ENCODE results near the gene ATP23.

The ATP23 gene

GRCh38 chr12:57958061-57958657, 16.8 kb downstream of the ATP23 start:
- no peak for DNase-seq
- in situ Hi-C loops (cut with MboI; ENCODE audit: low pct_unique_long_range_greater_than_20kb, low sequenced_read_pairs), result no loop called here

- DNase-seq, result no peak
- in situ Hi-C loops (cut with MboI; ENCODE audit: low pct_unique_long_range_greater_than_20kb, low sequenced_read_pairs), result no loop called here
These were observed 23.1 kb downstream of the ATP23 start for GRCh38 chr12:57964421-57964820.

GRCh38 chr12:57965766-57966165, 24.4 kb downstream of the ATP23 start:
- in situ Hi-C loops (cut with MboI; ENCODE audit: low pct_unique_long_range_greater_than_20kb, low sequenced_read_pairs), result no loop called here
- no peak for DNase-seq

GRCh38 chr12:57966536-57966935, 25.2 kb downstream of the ATP23 start:
- no peak for DNase-seq
- in situ Hi-C loops (cut with MboI; ENCODE audit: low pct_unique_long_range_greater_than_20kb, low sequenced_read_pairs), result no loop called here

- in situ Hi-C loops (cut with MboI; ENCODE audit: low pct_unique_long_range_greater_than_20kb, low sequenced_read_pairs), result no loop called here
- DNase-seq, result peak; percentile 63
These were observed 41.9 kb downstream of the ATP23 start for GRCh38 chr12:57983146-57983857.

GRCh38 chr12:57983858-57984505, 42.6 kb downstream of the ATP23 start:
- in situ Hi-C loops (cut with MboI; ENCODE audit: low pct_unique_long_range_greater_than_20kb, low sequenced_read_pairs), result no loop called here
- DNase-seq, result no peak

GRCh38 chr12:57984629-57985151, 43.3 kb downstream of the ATP23 start:
- no peak for DNase-seq
- in situ Hi-C loops (cut with MboI; ENCODE audit: low pct_unique_long_range_greater_than_20kb, low sequenced_read_pairs), result no loop called here

GRCh38 chr12:57985685-57986084, 44.3 kb downstream of the ATP23 start:
- in situ Hi-C loops (cut with MboI; ENCODE audit: low pct_unique_long_range_greater_than_20kb, low sequenced_read_pairs), result no loop called here
- DNase-seq, result no peak

GRCh38 chr12:57989838-57990237, 48.5 kb downstream of the ATP23 start:
- DNase-seq, result no peak
- in situ Hi-C loops (cut with MboI; ENCODE audit: low pct_unique_long_range_greater_than_20kb, low sequenced_read_pairs), result no loop called here

- DNase-seq, result no peak
- in situ Hi-C loops (cut with MboI; ENCODE audit: low pct_unique_long_range_greater_than_20kb, low sequenced_read_pairs), result no loop called here
These were observed 49.0 kb downstream of the ATP23 start for GRCh38 chr12:57990241-57990883.

- in situ Hi-C loops (cut with MboI; ENCODE audit: low pct_unique_long_range_greater_than_20kb, low sequenced_read_pairs), result no loop called here
- no peak for DNase-seq
These were observed 50.6 kb downstream of the ATP23 start for GRCh38 chr12:57992001-57992400.

GRCh38 chr12:57993030-57993429, 51.7 kb downstream of the ATP23 start:
- in situ Hi-C loops (cut with MboI; ENCODE audit: low pct_unique_long_range_greater_than_20kb, low sequenced_read_pairs), result no loop called here
- no peak for DNase-seq

GRCh38 chr12:57993834-57994233, 52.5 kb downstream of the ATP23 start:
- DNase-seq, result no peak

GRCh38 chr12:57996520-57996919, 55.2 kb downstream of the ATP23 start:
- in situ Hi-C loops (cut with MboI; ENCODE audit: low pct_unique_long_range_greater_than_20kb, low sequenced_read_pairs), result no loop called here
- no peak for DNase-seq

More at GRCh38 chr12:57993834-57994233, 52.5 kb downstream of the ATP23 start:
- in situ Hi-C loops (cut with MboI; ENCODE audit: low pct_unique_long_range_greater_than_20kb, low sequenced_read_pairs), result no loop called here

GRCh38 chr12:57998251-57998650, 56.9 kb downstream of the ATP23 start:
- DNase-seq, result no peak
- in situ Hi-C loops (cut with MboI; ENCODE audit: low pct_unique_long_range_greater_than_20kb, low sequenced_read_pairs), result no loop called here

GRCh38 chr12:58000499-58000898, 59.1 kb downstream of the ATP23 start:
- in situ Hi-C loops (cut with MboI; ENCODE audit: low pct_unique_long_range_greater_than_20kb, low sequenced_read_pairs), result no loop called here
- DNase-seq, result no peak

GRCh38 chr12:58007875-58008274, 66.5 kb downstream of the ATP23 start:
- no peak for DNase-seq
- in situ Hi-C loops (cut with MboI; ENCODE audit: low pct_unique_long_range_greater_than_20kb, low sequenced_read_pairs), result no loop called here

- DNase-seq, result no peak
- in situ Hi-C loops (cut with MboI; ENCODE audit: low pct_unique_long_range_greater_than_20kb, low sequenced_read_pairs), result no loop called here
These were observed 67.3 kb downstream of the ATP23 start for GRCh38 chr12:58008634-58009033.

Measured in KBM-7 (cell line).